Skeletal muscle cell (primary cell): Measurements from ENCODE around the gene PRRT2.
"Not testable (repeated sequence)": the region's sequence is repeated elsewhere in the genome, so short reads cannot be mapped to it uniquely, and the experiment has no call there.

Source experiments
- DNase-seq: peaks from one replicate; pipeline ENCODE4 v3.0.0-alpha.2; 2010; ENCODE audit warnings: low read depth
- H3K4me3 ChIP-seq: 2 replicates; pipeline ENCODE4 v1.5.1; 2011; ENCODE audit warnings: low read depth, mild to moderate bottlenecking, control low read depth, low read length, moderate library complexity

PRRT2 gene

GRCh38 chr16:29790183-29790948 lies 21.6 kb upstream of the PRRT2 start, which contains the start of gene KIF22:
KIF22 (plus strand) TSS chr16:29790751; CDS start chr16:29790760, 9 bp downstream.
- peak within 1 kb of the TSS; percentile 94 for H3K4me3 ChIP-seq
- DNase-seq: peak; percentile 95

GRCh38 chr16:29790949-29791844 lies 20.8 kb upstream of the PRRT2 start:
- H3K4me3 ChIP-seq: peak overlapping the region; percentile 94
- DNase-seq: no peak

DNA sequence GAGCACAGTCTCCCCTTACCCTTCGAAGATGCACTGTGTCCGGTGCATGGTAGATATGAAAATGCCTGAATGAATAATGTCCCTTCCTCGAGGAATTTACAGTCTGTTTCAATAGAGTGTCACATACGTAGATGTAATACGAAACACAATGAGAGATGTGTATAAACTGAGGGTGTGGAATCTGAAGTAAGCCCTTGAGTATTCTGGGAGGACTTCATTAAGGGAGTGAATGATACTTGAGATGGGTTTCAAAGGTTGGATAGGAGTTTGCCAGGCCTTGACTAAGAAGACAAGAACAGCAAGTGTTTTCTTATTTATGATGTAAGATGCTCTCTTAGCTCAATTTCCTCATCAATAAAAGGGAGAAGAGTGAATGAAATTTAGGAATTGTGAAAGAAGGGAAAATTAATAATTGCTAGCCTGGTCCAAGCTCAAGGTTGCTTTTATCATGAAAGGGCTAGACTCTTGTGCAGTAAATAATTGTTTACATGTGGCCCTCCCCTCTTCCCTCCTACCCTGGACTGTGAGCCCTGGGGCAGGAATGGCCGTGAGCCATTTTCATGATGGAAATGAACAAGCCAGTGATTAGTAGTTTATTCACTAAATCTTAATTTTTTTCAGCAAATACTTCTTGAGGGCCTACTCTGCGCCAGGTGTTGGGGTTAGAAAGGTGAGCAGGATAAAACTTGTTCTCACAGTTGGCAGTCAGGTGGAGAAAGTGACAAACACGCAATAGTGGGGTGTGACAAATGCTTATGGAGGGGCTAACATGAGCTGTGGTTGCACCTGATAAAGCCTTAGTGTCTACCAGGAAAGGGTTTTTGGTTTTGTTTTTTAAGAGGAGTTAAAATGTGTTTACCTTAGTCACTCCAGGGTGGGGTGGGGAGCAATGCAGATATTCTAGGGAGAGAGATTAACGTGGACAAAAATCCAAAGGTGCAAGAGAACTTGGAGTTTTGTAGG lies 19.9 kb upstream of the PRRT2 start:
- DNase-seq: no peak
- peak overlapping the region; percentile 94 for H3K4me3 ChIP-seq

GRCh38 chr16:29793153-29793552 lies 18.8 kb upstream of the PRRT2 start:
- H3K4me3 ChIP-seq, DNase-seq: not testable (repeated sequence)

- no peak for DNase-seq
- H3K4me3 ChIP-seq: no peak overlapping the region
These were observed 17.7 kb upstream of the PRRT2 start for GRCh38 chr16:29794231-29794710.

GRCh38 chr16:29802416-29802935 lies 9.5 kb upstream of the PRRT2 start:
- no peak overlapping the region for H3K4me3 ChIP-seq

GRCh38 chr16:29804020-29804419 lies 8.0 kb upstream of the PRRT2 start:
- no peak for DNase-seq
- H3K4me3 ChIP-seq: no peak overlapping the region

More at GRCh38 chr16:29802416-29802935, 9.5 kb upstream of the PRRT2 start:
- DNase-seq: no peak

DNA sequence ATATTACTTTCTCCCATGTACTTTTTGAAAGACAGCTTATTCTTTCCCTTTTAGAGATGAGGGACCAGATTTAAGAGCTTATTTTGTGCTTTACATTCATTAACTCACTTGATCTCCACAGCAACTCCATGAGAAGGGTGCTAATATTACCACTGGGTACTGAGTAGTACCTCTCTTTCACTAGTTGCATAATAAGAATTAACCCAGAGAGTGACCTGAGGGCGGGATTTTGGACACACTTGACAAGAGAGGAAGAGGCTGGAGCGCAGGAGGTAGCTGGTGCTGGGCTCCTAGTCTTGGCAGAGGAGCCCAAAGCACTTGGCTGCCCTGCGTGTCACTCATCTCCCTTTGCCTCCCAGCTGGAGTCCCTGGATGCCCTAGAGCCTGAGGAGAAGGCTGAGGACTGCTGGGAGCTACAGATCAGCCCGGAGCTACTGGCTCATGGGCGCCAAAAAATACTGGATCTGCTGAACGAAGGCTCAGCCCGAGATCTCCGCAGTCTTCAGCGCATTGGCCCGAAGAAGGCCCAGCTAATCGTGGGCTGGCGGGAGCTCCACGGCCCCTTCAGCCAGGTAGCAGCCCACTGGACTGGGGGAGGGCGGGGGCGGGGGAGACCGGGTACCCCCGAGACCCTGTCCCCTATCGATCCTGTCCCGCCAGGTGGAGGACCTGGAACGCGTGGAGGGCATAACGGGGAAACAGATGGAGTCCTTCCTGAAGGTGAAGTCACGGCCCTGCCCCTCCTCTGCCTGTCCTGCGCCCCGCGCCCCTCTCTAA lies 7.3 kb upstream of the PRRT2 start:
- no peak for DNase-seq
- H3K4me3 ChIP-seq: peak overlapping the region; percentile 72

DNA sequence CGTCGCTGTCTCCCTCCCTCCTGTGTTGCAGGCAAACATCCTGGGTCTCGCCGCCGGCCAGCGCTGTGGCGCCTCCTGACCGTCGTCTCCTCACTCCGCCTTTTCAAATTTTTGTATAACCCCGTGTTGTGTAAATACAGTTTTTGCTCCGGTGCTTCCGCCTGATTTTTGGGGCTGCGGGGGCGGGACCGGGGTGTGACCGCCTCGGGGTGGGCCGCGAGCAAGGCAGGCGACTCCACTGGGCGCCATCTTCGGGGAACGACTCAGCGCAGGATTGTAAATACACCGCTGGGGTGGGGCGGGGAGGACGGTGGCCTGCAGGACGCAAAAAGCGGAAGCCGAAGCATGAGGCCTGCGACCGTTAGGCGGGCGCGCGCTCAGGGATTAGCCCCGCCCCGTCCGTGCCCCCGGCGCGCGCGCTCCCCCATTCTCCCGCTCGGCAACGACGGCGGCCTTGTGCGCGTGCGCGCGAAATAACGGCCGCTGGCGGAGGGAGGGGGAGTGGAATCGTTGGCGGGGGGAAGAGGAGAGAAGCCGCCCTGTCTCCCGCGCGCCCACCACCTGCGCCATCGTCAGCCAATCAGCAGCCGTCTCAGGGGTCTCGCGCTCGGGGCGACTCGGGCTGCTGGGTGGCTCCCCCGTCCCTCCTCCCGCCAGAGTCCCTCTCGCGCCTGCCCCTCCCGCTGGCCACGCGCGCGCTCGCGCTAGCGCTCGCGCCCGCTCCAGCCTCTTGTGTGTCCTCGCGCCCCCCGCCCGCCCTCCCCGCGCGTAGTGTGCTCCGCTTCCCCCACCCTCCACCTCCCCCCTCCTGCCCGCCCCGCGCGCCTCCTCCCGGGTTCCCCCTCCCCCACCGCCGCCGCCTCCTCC lies 6.5 kb upstream of the PRRT2 start:
- peak overlapping the region; percentile 72 for H3K4me3 ChIP-seq
- peak; percentile 91 for DNase-seq

- peak within 1 kb of the TSS; percentile 72 for H3K4me3 ChIP-seq
- DNase-seq: peak; percentile 81
These were observed 5.9 kb upstream of the PRRT2 start, which contains the start of gene MAZ for GRCh38 chr16:29806099-29806579. MAZ (plus strand) TSS chr16:29806529; CDS start chr16:29806702, 173 bp downstream.

DNA sequence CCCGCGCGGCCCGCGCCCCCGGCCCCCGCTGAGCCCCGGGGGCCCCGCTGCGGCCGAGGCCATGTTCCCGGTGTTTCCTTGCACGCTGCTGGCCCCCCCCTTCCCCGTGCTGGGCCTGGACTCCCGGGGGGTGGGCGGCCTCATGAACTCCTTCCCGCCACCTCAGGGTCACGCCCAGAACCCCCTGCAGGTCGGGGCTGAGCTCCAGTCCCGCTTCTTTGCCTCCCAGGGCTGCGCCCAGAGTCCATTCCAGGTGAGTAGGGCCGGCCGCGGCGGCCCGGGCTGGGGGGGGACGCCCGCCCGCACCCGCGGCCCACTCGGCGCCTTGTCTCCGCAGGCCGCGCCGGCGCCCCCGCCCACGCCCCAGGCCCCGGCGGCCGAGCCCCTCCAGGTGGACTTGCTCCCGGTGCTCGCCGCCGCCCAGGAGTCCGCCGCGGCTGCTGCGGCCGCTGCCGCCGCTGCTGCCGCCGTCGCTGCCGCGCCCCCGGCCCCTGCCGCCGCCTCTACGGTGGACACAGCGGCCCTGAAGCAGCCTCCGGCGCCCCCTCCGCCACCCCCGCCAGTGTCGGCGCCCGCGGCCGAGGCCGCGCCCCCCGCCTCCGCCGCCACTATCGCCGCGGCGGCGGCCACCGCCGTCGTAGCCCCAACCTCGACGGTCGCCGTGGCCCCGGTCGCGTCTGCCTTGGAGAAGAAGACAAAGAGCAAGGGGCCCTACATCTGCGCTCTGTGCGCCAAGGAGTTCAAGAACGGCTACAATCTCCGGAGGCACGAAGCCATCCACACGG lies 5.2 kb upstream of the PRRT2 start:
- no peak for DNase-seq
- peak overlapping the region; percentile 61 for H3K4me3 ChIP-seq

DNA sequence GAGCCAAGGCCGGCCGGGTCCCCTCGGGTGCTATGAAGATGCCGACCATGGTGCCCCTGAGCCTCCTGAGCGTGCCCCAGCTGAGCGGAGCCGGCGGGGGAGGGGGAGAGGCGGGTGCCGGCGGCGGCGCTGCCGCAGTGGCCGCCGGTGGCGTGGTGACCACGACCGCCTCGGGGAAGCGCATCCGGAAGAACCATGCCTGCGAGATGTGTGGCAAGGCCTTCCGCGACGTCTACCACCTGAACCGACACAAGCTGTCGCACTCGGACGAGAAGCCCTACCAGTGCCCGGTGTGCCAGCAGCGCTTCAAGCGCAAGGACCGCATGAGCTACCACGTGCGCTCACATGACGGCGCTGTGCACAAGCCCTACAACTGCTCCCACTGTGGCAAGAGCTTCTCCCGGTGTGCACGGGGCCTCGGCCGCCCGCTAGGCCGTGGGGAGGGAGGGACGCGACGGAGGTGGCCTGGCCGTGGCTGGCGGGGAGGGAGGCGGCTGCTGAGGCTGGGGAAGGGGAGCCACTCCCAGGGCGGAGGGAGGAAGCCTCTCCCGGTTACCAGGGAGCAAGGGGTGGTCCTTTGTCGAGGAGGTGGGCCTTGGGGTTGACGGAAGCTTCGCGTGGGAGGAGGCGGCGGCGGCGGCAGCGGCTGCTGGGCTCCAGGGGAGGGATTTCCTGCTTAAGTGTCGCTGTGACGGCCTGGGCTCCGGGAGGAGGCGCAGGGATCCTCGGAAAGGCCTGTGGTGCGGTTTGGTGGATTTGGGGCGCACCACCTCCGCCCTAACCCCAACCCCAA lies 4.4 kb upstream of the PRRT2 start:
- peak; percentile 79 for DNase-seq

DNA sequence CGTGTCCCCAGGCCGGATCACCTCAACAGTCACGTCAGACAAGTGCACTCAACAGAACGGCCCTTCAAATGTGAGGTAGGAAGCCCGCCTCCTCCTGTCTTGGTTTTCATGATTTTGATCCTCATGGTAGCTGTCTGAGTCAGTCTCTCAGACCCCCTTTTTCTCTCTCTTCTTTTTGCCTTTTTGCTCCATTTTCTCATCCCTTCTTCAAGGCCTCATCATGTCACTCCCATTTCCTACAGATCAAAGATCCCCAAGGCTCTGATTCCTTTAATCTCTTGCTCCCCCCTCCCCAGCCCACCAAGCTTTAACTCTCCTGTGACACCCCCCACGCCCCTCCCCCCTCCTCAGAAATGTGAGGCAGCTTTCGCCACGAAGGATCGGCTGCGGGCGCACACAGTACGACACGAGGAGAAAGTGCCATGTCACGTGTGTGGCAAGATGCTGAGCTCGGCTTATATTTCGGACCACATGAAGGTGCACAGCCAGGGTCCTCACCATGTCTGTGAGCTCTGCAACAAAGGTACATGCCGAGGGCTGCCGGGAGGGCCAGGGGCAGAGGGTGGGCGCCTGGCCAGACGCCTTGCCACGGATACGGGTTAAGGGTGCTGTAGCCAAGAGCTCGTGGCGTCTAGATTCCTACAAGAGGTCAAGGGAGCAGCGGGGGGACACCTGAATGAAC lies 3.6 kb upstream of the PRRT2 start:
- H3K4me3 ChIP-seq: peak overlapping the region; percentile 60
- DNase-seq: no peak

More for the DNA sequence above, 4.4 kb upstream of the PRRT2 start:
- peak overlapping the region; percentile 60 for H3K4me3 ChIP-seq

GRCh38 chr16:29809031-29809747 lies 2.8 kb upstream of the PRRT2 start:
- peak overlapping the region; percentile 60 for H3K4me3 ChIP-seq
- no peak for DNase-seq
